Upper lobe of right lung (tissue), 1 donor: ENCODE results near the gene INTS1. TPM values are rescaled to one million over a fixed set of nuclear protein-coding genes. Genes with fewer than 3 reads are reported as not detected.

Experiments
- ATAC-seq: fragments of 200-7000 bp; cut with Tn5 transposase; one replicate; pipeline ENCODE4 v1.9.1; 2020; ENCODE audit warnings: mild to moderate bottlenecking, moderate library complexity
- DNase-seq: peaks from one replicate; pipeline ENCODE4 v3.0.0-alpha.2; 2020
- H3K27ac ChIP-seq: fragments of 200-600 bp; one replicate; pipeline ENCODE4 v1.8.0; 2022
- H3K27me3 ChIP-seq: fragments of 200-600 bp; one replicate; pipeline ENCODE4 v1.8.0; 2022; ENCODE audit warnings: mild to moderate bottlenecking
- H3K36me3 ChIP-seq: fragments of 200-600 bp; one replicate; pipeline ENCODE4 v1.8.0; 2022
- H3K4me1 ChIP-seq: fragments of 200-600 bp; one replicate; pipeline ENCODE4 v1.8.0; 2022
- H3K4me3 ChIP-seq: fragments of 200-600 bp; one replicate; pipeline ENCODE4 v1.8.0; 2022; ENCODE audit warnings: mild to moderate bottlenecking
- H3K9me3 ChIP-seq: fragments of 200-600 bp; one replicate; pipeline ENCODE4 v1.8.0; 2022
- intact Hi-C: fragments of 100-400 bp; cut with DNase I; formaldehyde crosslinking; loops from one replicate; pipeline ENCODE4 v1.11.0; 2022
- total RNA-seq: library from RNA; stranded (reverse); fragmentation: NEBNext Ultra II Directional; extraction: Animal tissue kit (Norgen Biotek cat#: 25700); gene quantifications from one replicate; pipeline ENCODE4 v1.2.1, GENCODE V29; 2021
- TF ChIP-seq, protein P1 (sequence below): fragments of 200-600 bp; IDR thresholded peaks from one replicate; pipeline ENCODE4 v1.8.0; 2022; ENCODE audit warnings: antibody characterized with exemption
- donor health status: DM: no; HTN: yes; CAD: no; lungs with severe emphysema.

Gene INTS1
- total RNA-seq, 1 donor from 2014 or later, result 49.2 TPM

- Histone ChIP-seq H3K4me3 (no peak overlapping the region), H3K4me1 (no peaks in the 10 kb centered on the region), H3K36me3 (peaks cover 85% of the 10 kb centered on the region), H3K27me3 (no peaks in the 10 kb centered on the region), H3K27ac (no peak overlapping the region), H3K9me3 (no peaks in the 10 kb centered on the region)
- TF ChIP-seq, protein P1, sequence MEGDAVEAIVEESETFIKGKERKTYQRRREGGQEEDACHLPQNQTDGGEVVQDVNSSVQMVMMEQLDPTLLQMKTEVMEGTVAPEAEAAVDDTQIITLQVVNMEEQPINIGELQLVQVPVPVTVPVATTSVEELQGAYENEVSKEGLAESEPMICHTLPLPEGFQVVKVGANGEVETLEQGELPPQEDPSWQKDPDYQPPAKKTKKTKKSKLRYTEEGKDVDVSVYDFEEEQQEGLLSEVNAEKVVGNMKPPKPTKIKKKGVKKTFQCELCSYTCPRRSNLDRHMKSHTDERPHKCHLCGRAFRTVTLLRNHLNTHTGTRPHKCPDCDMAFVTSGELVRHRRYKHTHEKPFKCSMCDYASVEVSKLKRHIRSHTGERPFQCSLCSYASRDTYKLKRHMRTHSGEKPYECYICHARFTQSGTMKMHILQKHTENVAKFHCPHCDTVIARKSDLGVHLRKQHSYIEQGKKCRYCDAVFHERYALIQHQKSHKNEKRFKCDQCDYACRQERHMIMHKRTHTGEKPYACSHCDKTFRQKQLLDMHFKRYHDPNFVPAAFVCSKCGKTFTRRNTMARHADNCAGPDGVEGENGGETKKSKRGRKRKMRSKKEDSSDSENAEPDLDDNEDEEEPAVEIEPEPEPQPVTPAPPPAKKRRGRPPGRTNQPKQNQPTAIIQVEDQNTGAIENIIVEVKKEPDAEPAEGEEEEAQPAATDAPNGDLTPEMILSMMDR, result no peak
- ATAC-seq (no peak), DNase-seq (no peak)
- intact Hi-C loops, result no loop called here
These were observed 10.6 kb downstream of the INTS1 start for GRCh38 chr7:1493571-1493970.

DNA sequence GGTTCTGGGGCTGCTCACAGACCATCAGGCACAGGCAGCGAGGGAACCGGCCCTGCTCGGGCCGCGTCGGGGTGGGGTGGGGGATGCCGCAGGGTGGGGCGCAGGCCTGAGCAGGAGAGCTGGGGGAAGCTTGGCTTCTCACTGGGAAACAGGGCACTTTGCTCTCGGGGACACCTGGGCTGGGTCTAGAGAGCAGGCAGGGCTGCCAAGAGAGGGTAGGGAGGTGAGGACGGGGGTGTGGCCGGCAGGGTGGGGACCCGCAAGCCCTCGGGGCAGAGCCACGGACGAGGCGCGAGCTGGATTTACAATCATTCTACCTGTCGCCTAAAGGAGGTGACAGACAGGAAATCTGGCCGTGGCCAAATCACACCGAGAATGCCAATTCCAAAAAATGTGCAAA, 11.1 kb downstream of the INTS1 start:
- intact Hi-C loops, result no loop called here
- peaks cover 86% of the 10 kb centered on the region for H3K36me3 ChIP-seq
- ATAC-seq, result no peak

GRCh38 chr7:1492640-1493039, 11.5 kb downstream of the INTS1 start:
- intact Hi-C loops, result no loop called here
- Histone ChIP-seq H3K4me3 (no peak overlapping the region), H3K4me1 (no peaks in the 10 kb centered on the region), H3K27me3 (no peaks in the 10 kb centered on the region), H3K36me3 (peaks cover 85% of the 10 kb centered on the region), H3K9me3 (no peaks in the 10 kb centered on the region), H3K27ac (no peak overlapping the region)
- no peak for ATAC-seq
- TF ChIP-seq, protein P1, result no peak
- DNase-seq, result no peak

More for the DNA sequence above, 11.1 kb downstream of the INTS1 start:
- Histone ChIP-seq H3K4me1 (no peaks in the 10 kb centered on the region), H3K4me3 (no peak overlapping the region), H3K27ac (no peak overlapping the region), H3K9me3 (no peaks in the 10 kb centered on the region), H3K27me3 (no peaks in the 10 kb centered on the region)
- TF ChIP-seq, protein P1, result no peak
- no peak for DNase-seq

DNA sequence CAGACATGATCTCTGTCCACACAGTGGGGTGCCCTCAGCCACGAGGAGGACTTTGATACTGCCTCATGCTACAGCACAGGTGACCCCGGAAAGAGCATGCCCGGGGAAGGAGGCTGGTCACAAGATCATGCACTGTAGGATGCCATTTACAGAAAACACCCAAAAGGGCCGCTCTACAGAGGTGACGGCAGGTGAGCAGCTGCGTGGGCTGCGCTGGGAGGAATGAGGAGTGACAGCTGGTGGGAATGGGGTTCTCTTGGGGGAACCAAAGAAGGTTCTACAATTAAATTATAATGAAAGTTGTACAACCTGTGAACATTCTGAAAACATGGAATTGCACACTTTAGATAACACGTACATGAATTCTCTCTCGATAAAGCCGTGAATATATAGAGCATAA, 12.0 kb downstream of the INTS1 start:
- Histone ChIP-seq H3K27ac (no peak overlapping the region), H3K27me3 (no peaks in the 10 kb centered on the region), H3K36me3 (peaks cover 85% of the 10 kb centered on the region), H3K4me1 (no peaks in the 10 kb centered on the region), H3K9me3 (no peaks in the 10 kb centered on the region), H3K4me3 (no peak overlapping the region)
- no peak for ATAC-seq
- intact Hi-C loops, result no loop called here
- no peak for DNase-seq
- TF ChIP-seq, protein P1, result no peak

DNA sequence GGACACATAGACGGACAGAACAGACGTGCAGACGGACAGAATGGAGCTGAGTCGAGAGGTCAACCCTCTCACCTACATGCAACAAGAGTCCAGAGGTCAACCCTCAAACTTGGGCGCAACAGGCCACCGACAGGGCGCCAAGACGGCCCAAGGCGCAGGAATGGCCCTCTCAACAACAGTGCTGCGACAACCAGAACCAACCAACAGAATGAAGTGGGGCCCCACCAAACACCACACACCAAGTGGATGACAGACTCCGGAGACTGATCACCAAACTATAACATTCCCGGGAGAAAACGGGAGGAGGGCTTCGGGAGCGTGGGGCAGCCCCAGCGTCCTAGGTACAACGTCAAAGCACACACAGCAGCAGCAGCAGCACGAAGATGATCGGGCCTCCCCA, 13.4 kb downstream of the INTS1 start:
- no peak for DNase-seq
- Histone ChIP-seq H3K4me3 (no peak overlapping the region), H3K36me3 (peaks cover 88% of the 10 kb centered on the region), H3K4me1 (no peaks in the 10 kb centered on the region), H3K9me3 (no peaks in the 10 kb centered on the region), H3K27me3 (no peaks in the 10 kb centered on the region), H3K27ac (no peak overlapping the region)
- no peak for ATAC-seq
- TF ChIP-seq, protein P1, result no peak
- intact Hi-C loops, result no loop called here

GRCh38 chr7:1489336-1489735, 14.9 kb downstream of the INTS1 start:
- no peaks in the 10 kb centered on the region for H3K4me1 ChIP-seq
- no peak overlapping the region for H3K27ac ChIP-seq
- TF ChIP-seq, protein P1, result no peak
- H3K36me3 ChIP-seq, result peaks cover 86% of the 10 kb centered on the region
- H3K4me3 ChIP-seq, result no peak overlapping the region
- no peaks in the 10 kb centered on the region for H3K9me3 ChIP-seq
- intact Hi-C loops, result no loop called here
- no peak for DNase-seq
- ATAC-seq, result no peak
- no peaks in the 10 kb centered on the region for H3K27me3 ChIP-seq
